ENCODE measurements around the gene MCM7. TPM values are rescaled to one million over a fixed set of nuclear protein-coding genes. Genes with fewer than 3 reads are reported as not detected.

Gene MCM7
- total and polyA plus RNA-seq, 2 of the 13 experiments (the other 11 are each of a cell fraction or from before 2014, with no cell fraction given): 84.5 to 214 TPM

DNA sequence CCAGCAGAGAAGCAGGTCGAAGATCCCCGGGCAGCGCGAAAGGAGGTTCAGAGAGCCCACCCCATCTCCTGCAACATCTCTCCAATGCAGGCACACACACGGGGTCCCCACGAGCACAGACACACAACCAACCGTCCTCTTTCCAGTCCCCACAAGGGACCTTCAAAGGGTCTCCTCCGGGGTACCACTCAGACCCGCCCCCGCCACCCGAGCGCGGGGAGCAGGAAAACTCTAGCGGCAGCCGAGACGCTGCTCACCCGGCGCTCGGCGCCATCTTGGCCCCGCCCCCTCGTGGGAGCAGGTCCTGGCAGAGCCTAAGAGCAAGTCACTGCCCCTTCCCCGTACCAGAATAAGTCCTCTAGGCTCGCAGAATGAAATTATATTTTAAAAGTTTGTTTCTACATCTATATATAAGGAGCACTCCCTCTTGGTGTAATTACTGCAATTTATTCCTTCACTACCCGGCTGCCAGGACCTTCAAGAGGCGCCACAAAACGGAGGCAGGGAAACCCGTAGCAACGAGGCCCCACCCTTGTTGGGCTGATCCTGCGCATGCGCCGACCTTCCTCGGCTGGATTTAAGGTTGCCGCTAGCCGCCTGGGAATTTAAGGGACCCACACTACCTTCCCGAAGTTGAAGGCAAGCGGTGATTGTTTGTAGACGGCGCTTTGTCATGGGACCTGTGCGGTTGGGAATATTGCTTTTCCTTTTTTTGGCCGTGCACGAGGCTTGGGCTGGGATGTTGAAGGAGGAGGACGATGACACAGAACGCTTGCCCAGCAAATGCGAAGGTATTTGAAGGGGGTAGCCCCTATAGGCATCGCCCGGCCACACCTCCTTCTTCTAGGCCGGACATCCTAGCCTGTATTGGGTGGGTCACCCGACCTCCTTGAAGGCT, 18.1 kb upstream of the MCM7 start, which contains the start of the genes CNPY4 and TAF6 (continued):
- TF ChIP-seq, protein P1, sequence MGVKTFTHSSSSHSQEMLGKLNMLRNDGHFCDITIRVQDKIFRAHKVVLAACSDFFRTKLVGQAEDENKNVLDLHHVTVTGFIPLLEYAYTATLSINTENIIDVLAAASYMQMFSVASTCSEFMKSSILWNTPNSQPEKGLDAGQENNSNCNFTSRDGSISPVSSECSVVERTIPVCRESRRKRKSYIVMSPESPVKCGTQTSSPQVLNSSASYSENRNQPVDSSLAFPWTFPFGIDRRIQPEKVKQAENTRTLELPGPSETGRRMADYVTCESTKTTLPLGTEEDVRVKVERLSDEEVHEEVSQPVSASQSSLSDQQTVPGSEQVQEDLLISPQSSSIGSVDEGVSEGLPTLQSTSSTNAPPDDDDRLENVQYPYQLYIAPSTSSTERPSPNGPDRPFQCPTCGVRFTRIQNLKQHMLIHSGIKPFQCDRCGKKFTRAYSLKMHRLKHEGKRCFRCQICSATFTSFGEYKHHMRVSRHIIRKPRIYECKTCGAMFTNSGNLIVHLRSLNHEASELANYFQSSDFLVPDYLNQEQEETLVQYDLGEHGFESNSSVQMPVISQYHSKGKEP (CRISPR knock-in tag; IDR thresholded peaks at IDR 0.05): no peak
- no peak for TF ChIP-seq ZIK1 (CRISPR knock-in tag; IDR thresholded peaks at IDR 0.05; ENCODE audit: borderline replicate concordance, low read depth)
- TF ChIP-seq, protein P2, sequence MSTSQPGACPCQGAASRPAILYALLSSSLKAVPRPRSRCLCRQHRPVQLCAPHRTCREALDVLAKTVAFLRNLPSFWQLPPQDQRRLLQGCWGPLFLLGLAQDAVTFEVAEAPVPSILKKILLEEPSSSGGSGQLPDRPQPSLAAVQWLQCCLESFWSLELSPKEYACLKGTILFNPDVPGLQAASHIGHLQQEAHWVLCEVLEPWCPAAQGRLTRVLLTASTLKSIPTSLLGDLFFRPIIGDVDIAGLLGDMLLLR (CRISPR knock-in tag; IDR thresholded peaks at IDR 0.05): no peak
- TF ChIP-seq ZNF367 (CRISPR knock-in tag; IDR thresholded peaks at IDR 0.05; ENCODE audit: borderline replicate concordance): 0 out of 2 replicates have a peak, but pooled peaks have one; percentile 26
- no peak for TF ChIP-seq TCF7 (IDR thresholded peaks at IDR 0.05; ENCODE audit: low read depth)
- no peak for TF ChIP-seq NFRKB (IDR thresholded peaks at IDR 0.05)
- TF ChIP-seq, protein P3, sequence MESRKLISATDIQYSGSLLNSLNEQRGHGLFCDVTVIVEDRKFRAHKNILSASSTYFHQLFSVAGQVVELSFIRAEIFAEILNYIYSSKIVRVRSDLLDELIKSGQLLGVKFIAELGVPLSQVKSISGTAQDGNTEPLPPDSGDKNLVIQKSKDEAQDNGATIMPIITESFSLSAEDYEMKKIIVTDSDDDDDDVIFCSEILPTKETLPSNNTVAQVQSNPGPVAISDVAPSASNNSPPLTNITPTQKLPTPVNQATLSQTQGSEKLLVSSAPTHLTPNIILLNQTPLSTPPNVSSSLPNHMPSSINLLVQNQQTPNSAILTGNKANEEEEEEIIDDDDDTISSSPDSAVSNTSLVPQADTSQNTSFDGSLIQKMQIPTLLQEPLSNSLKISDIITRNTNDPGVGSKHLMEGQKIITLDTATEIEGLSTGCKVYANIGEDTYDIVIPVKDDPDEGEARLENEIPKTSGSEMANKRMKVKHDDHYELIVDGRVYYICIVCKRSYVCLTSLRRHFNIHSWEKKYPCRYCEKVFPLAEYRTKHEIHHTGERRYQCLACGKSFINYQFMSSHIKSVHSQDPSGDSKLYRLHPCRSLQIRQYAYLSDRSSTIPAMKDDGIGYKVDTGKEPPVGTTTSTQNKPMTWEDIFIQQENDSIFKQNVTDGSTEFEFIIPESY (CRISPR knock-in tag; IDR thresholded peaks at IDR 0.05): peak; percentile 32; the same call in 1 of the 2 replicates
- TF ChIP-seq SNRNP70 (IDR thresholded peaks at IDR 0.05; ENCODE audit: low read depth, low read length): no peak
- TF ChIP-seq, protein P4, sequence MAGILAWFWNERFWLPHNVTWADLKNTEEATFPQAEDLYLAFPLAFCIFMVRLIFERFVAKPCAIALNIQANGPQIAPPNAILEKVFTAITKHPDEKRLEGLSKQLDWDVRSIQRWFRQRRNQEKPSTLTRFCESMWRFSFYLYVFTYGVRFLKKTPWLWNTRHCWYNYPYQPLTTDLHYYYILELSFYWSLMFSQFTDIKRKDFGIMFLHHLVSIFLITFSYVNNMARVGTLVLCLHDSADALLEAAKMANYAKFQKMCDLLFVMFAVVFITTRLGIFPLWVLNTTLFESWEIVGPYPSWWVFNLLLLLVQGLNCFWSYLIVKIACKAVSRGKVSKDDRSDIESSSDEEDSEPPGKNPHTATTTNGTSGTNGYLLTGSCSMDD (CRISPR knock-in tag; IDR thresholded peaks at IDR 0.05): no peak
- peak; percentile 62 for TF ChIP-seq ISL2 (CRISPR knock-in tag; IDR thresholded peaks at IDR 0.05)
- no peak for TF ChIP-seq ZNF879 (CRISPR knock-in tag; IDR thresholded peaks at IDR 0.05)
- TF ChIP-seq, protein P5, sequence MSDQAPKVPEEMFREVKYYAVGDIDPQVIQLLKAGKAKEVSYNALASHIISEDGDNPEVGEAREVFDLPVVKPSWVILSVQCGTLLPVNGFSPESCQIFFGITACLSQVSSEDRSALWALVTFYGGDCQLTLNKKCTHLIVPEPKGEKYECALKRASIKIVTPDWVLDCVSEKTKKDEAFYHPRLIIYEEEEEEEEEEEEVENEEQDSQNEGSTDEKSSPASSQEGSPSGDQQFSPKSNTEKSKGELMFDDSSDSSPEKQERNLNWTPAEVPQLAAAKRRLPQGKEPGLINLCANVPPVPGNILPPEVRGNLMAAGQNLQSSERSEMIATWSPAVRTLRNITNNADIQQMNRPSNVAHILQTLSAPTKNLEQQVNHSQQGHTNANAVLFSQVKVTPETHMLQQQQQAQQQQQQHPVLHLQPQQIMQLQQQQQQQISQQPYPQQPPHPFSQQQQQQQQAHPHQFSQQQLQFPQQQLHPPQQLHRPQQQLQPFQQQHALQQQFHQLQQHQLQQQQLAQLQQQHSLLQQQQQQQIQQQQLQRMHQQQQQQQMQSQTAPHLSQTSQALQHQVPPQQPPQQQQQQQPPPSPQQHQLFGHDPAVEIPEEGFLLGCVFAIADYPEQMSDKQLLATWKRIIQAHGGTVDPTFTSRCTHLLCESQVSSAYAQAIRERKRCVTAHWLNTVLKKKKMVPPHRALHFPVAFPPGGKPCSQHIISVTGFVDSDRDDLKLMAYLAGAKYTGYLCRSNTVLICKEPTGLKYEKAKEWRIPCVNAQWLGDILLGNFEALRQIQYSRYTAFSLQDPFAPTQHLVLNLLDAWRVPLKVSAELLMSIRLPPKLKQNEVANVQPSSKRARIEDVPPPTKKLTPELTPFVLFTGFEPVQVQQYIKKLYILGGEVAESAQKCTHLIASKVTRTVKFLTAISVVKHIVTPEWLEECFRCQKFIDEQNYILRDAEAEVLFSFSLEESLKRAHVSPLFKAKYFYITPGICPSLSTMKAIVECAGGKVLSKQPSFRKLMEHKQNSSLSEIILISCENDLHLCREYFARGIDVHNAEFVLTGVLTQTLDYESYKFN (CRISPR knock-in tag; conservative IDR thresholded peaks at IDR 0.05): no peak
- TF ChIP-seq ZNF780A (CRISPR knock-in tag; IDR thresholded peaks at IDR 0.05): 0 out of 2 replicates have a peak, but pooled peaks have one; percentile 52
- TF ChIP-seq ZNF724P (CRISPR knock-in tag; IDR thresholded peaks at IDR 0.05; ENCODE audit: borderline replicate concordance): no peak
- no peak for TF ChIP-seq SRSF9 (IDR thresholded peaks at IDR 0.05; ENCODE audit: borderline replicate concordance, insufficient read depth, low read depth, low read length, poor library complexity, severe bottlenecking)
- peak; percentile 40; the same call in 1 of the 2 replicates for TF ChIP-seq TBX3 (IDR thresholded peaks at IDR 0.05; ENCODE audit: borderline replicate concordance)
- TF ChIP-seq ZFP62 (CRISPR knock-in tag; IDR thresholded peaks at IDR 0.05): no peak
- TF ChIP-seq, protein P6, sequence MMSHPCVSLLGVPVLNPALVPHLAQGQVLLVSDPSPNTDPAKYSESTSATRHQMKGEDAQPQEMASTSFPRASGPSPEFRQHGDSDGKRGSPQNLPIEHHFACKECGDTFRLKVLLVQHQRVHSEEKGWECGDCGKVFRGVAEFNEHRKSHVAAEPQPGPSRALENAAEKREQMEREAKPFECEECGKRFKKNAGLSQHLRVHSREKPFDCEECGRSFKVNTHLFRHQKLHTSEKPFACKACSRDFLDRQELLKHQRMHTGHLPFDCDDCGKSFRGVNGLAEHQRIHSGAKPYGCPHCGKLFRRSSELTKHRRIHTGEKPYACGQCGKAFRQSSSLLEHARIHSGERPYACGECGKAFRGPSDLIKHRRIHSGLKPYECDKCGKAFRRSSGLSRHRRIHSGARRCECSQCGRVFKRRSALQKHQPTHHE (CRISPR knock-in tag; IDR thresholded peaks at IDR 0.05; ENCODE audit: borderline replicate concordance): peak; percentile 40; the same call in 1 of the 2 replicates

Measured in HepG2 (cell line).